GM18867 (cell line): ENCODE data around the gene TARS1.
"Not testable (repeated sequence)": the region's sequence is repeated elsewhere in the genome, so short reads cannot be mapped to it uniquely, and the experiment has no call there.

Source experiments
- ATAC-seq: cut with Tn5 transposase; IDR thresholded peaks from one replicate; pipeline ENCODE4 v1.9.1; 2021; ENCODE audit warnings: mild to moderate bottlenecking, moderate library complexity; ENCODE audit not compliant: unreplicated experiment

TARS1 gene

GRCh38 chr5:33482335-33482734 lies 41.6 kb downstream of the TARS1 start:
- no peak for ATAC-seq

DNA sequence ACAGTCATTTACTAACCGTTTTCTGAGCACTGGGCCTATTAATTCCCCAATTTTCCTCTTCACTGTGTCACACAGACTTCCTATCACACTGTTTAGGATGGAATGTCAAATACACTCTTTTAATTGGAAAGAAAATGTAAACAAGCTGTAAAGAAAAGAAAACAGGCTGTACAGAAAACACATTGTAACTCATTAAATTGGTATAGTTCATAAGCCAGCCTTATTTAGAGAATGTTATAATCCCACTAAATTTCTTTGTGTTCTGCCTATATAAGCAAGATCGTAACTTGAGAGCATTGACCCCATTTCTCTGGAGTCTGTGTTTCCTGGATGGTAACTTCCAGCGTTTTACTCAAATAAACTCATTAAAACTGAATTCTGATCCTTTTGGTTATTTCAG lies 46.5 kb downstream of the TARS1 start:
- ATAC-seq: no peak

- ATAC-seq: no peak
These were observed 48.0 kb downstream of the TARS1 start for GRCh38 chr5:33488558-33489355.

- ATAC-seq: no peak
These were observed 48.8 kb downstream of the TARS1 start for GRCh38 chr5:33489481-33490067.

GRCh38 chr5:33490071-33490665 lies 49.4 kb downstream of the TARS1 start:
- ATAC-seq: no peak

GRCh38 chr5:33491941-33492340 lies 51.2 kb downstream of the TARS1 start:
- no peak for ATAC-seq

DNA sequence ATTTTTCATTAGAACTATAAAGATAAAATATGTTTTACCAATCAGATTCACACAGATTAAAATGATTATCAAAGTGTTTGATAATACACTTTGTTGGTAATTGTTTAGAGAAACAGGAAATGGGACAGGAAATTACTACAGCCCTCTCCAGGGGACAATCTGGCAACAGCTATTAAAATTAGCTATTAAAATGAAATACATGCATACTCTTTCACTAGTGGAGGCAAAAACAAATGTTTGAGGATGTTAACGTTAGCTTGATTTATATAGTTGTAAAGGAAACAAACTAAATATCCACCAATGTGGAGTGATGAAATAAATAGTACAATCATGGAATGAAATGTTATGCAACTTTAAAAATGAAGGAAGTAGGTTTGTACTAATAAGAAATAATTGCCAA lies 53.7 kb downstream of the TARS1 start:
- no peak for ATAC-seq

- ATAC-seq: no peak
These were observed 60.5 kb downstream of the TARS1 start for GRCh38 chr5:33501260-33501659.

- no peak for ATAC-seq
These were observed 61.1 kb downstream of the TARS1 start for GRCh38 chr5:33501899-33502298.

GRCh38 chr5:33504570-33504969 lies 63.8 kb downstream of the TARS1 start:
- no peak for ATAC-seq

GRCh38 chr5:33507426-33507825 lies 66.7 kb downstream of the TARS1 start:
- no peak for ATAC-seq

GRCh38 chr5:33509036-33509435 lies 68.3 kb downstream of the TARS1 start:
- no peak for ATAC-seq

DNA sequence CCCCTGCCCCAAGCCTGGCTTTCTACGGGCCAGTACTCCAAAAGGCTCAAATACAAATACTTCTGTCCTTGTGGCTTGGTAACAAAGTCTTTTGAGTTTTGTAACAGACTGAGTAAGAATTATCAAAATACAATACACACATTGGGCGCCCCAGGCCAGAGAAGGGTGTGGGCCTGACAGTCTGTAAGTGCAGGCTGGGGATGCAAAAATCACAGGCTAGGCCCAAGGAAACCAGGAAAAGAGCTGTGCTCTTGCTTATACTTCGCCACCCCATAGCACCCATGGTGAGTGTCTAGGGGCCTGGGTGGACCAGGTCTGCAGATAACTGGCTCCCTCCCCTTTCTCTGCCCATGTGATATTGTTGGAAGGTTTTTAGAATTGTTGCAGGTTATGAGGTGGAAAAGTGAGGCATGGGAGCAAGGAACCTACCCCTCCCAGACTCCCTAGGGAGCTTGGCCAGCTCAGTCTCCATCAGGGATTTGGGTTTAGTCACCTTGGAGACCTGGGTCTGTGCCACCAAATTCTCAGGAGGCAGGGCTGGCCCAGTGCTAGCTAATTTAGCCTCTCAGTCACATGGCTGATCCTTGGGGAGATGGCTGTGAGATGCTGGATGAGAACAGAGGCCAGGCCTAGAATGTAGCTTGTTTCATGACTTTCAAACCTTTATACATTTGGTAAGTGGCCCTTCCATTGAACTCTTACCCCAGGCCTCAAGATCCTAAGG lies 72.9 kb downstream of the TARS1 start:
- ATAC-seq: no peak

- not testable (repeated sequence) for ATAC-seq
These were observed 74.6 kb downstream of the TARS1 start for GRCh38 chr5:33515366-33515765.

GRCh38 chr5:33516421-33516820 lies 75.7 kb downstream of the TARS1 start:
- no peak for ATAC-seq
